Activated naive CD4-positive, alpha-beta T cell treated with anti-CD3 and anti-CD28 coated beads, Interleukin-2, amount 10 ng/mL, durations not matched to agents 7 days and 5 days (primary cell): Measurements from ENCODE around the gene NBAS.

Source experiments
- CTCF ChIA-PET: fragments of 350-600 bp; sonication (Branson Sonifier 250); formaldehyde crosslinking; loops from one replicate; lab custom pipeline; 2021; ENCODE audit warnings: antibody characterized with exemption; lab: Charles Lee
- DNase-seq: peaks from one replicate; pipeline ENCODE4 v3.0.0-alpha.2; 2020
- H3K27ac Mint-ChIP-seq: one replicate; pipeline ENCODE4 v1.8.0; 2021; ENCODE audit warnings: mild to moderate bottlenecking, moderate library complexity, mixed read lengths
- H3K27me3 Mint-ChIP-seq: one replicate; pipeline ENCODE4 v1.8.0; 2021; ENCODE audit warnings: mild to moderate bottlenecking, mixed read lengths
- H3K36me3 Mint-ChIP-seq: one replicate; pipeline ENCODE4 v1.8.0; 2021; ENCODE audit warnings: mixed read lengths
- H3K4me1 Mint-ChIP-seq: one replicate; pipeline ENCODE4 v1.8.0; 2021; ENCODE audit warnings: mixed read lengths
- H3K4me3 Mint-ChIP-seq: one replicate; pipeline ENCODE4 v1.8.0; 2021; ENCODE audit warnings: mild to moderate bottlenecking, moderate library complexity, mixed read lengths
- H3K9me3 Mint-ChIP-seq: one replicate; pipeline ENCODE4 v1.8.0; 2021; ENCODE audit warnings: mixed read lengths

The NBAS gene

GRCh38 chr2:15127876-15128275 lies 433.3 kb downstream of the NBAS start:
- Mint-ChIP-seq H3K27me3 (no peaks in the 10 kb centered on the region), H3K4me3 (no peak overlapping the region), H3K4me1 (no peaks in the 10 kb centered on the region), H3K27ac (no peak overlapping the region), H3K36me3 (no peaks in the 10 kb centered on the region), H3K9me3 (no peaks in the 10 kb centered on the region)
- CTCF ChIA-PET, result no interaction called here
- DNase-seq, result no peak

GRCh38 chr2:15127301-15127700 lies 433.8 kb downstream of the NBAS start:
- Mint-ChIP-seq H3K4me3 (no peak overlapping the region), H3K4me1 (no peaks in the 10 kb centered on the region), H3K9me3 (no peaks in the 10 kb centered on the region), H3K27me3 (no peaks in the 10 kb centered on the region), H3K36me3 (no peaks in the 10 kb centered on the region), H3K27ac (no peak overlapping the region)
- CTCF ChIA-PET, result no interaction called here
- no peak for DNase-seq

GRCh38 chr2:15126373-15126772 lies 434.8 kb downstream of the NBAS start:
- H3K36me3 Mint-ChIP-seq, result no peaks in the 10 kb centered on the region
- CTCF ChIA-PET, result no interaction called here
- H3K27me3 Mint-ChIP-seq, result peaks cover 3% of the 10 kb centered on the region
- H3K27ac Mint-ChIP-seq, result no peak overlapping the region
- no peaks in the 10 kb centered on the region for H3K4me1 Mint-ChIP-seq
- no peak overlapping the region for H3K4me3 Mint-ChIP-seq
- no peak for DNase-seq
- H3K9me3 Mint-ChIP-seq, result no peaks in the 10 kb centered on the region

DNA sequence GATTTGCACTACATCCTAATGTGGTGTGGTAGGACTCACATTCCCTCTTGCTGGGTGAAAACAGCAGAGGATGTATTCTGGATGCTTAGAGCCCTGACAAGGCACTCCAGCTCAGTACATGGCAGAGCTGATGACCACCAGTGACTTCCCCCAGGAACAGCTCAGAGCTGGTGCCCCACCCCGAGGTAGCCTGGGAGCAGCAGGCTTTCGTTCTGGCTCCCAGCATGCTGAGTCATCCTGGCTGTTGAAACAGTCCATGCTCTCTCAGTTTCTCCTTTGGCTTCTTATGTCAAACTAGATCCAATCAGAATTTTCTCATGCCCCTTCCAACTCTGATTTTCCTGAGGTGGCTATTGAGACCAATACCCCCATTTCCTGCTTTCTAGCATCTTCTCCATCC lies 438.2 kb downstream of the NBAS start:
- Mint-ChIP-seq H3K36me3 (no peaks in the 10 kb centered on the region), H3K27me3 (peaks cover 14% of the 10 kb centered on the region), H3K4me3 (no peak overlapping the region), H3K27ac (no peak overlapping the region), H3K9me3 (no peaks in the 10 kb centered on the region), H3K4me1 (no peaks in the 10 kb centered on the region)
- CTCF ChIA-PET, result no interaction called here
- DNase-seq, result no peak

DNA sequence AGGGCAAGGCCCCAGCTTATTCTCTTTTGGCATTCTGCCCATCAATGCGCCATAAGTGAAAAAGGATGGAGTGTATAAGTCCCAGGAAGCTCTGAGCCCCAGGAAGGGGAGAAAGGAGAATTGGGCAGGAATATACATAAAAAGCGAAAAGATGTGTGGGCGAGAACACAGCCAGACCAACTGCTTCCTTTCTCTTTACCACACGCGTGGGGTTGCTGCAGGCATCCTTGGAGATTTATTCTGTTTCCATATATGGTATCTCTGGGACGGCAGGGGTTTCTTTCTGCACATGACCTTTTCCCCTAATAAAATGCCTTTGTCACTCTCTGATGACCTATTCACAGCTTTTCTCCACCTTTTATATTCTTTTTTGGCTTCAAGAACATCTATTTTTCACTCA lies 440.5 kb downstream of the NBAS start:
- no peak overlapping the region for H3K27ac Mint-ChIP-seq
- H3K9me3 Mint-ChIP-seq, result no peaks in the 10 kb centered on the region
- no peak overlapping the region for H3K4me3 Mint-ChIP-seq
- DNase-seq, result no peak
- H3K27me3 Mint-ChIP-seq, result peaks cover 17% of the 10 kb centered on the region
- CTCF ChIA-PET, result no interaction called here
- no peaks in the 10 kb centered on the region for H3K4me1 Mint-ChIP-seq
- no peaks in the 10 kb centered on the region for H3K36me3 Mint-ChIP-seq

DNA sequence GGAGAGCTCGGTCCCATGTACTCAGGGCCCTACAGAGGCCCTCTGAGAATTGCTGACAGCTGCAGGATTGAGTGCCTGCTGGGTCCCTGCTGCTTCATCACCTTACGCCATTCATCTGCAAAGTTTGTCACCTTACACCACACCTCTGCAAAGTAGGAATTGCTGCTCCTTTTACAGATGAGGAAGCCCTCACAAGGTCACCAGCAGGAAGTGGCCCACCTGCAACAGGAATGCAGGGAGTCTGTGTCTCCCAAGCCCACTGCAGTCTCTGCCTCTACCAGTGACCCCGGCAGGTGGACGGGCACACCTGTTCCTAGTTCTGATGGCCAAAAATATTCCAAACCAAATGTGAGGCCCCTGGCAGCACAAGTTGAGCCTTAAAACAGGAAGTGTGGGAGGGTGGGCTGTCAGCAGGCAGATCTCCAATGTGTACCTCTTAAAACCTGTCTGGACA lies 441.4 kb downstream of the NBAS start:
- Mint-ChIP-seq H3K4me3 (no peak overlapping the region), H3K9me3 (no peaks in the 10 kb centered on the region), H3K27me3 (peaks cover 17% of the 10 kb centered on the region), H3K4me1 (no peaks in the 10 kb centered on the region), H3K36me3 (no peaks in the 10 kb centered on the region), H3K27ac (no peak overlapping the region)
- no peak for DNase-seq
- CTCF ChIA-PET, result no interaction called here

DNA sequence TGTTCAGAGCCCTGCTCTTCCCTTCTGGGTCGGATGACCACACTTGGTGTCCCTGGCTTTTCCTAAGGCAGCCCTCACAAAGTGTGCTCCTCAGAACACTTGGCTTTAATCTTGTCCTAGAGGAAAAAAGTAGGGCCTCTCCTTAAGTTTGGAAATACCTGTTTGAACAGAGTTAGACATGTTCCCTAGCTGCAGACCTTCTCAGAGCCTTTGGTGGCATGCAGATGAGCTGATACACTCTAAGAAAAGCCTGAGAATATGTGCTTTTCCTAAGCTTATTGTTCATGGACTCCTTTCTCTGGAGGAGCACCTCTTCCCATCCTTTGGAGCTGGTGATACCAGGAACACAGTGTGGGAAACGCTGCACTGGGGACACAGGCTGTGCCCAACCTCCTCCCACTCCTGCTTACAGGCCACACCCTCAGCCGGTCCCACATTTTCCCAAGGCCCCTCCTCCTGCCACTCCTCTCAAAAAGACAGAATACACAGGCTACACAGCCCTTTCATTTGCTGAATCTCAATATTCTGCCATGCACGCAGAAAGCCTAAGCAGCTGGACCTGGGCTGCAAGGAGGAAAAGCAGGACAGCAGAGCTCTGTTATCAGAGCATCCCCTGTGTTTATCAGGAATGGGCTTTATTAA lies 443.6 kb downstream of the NBAS start:
- Mint-ChIP-seq H3K4me3 (no peak overlapping the region), H3K36me3 (no peaks in the 10 kb centered on the region), H3K9me3 (peaks cover 5% of the 10 kb centered on the region), H3K27me3 (peaks cover 17% of the 10 kb centered on the region), H3K4me1 (no peaks in the 10 kb centered on the region), H3K27ac (no peak overlapping the region)
- CTCF ChIA-PET, result no interaction called here
- DNase-seq, result no peak
